Measurements from ENCODE around the gene PEX5L.

DNA sequence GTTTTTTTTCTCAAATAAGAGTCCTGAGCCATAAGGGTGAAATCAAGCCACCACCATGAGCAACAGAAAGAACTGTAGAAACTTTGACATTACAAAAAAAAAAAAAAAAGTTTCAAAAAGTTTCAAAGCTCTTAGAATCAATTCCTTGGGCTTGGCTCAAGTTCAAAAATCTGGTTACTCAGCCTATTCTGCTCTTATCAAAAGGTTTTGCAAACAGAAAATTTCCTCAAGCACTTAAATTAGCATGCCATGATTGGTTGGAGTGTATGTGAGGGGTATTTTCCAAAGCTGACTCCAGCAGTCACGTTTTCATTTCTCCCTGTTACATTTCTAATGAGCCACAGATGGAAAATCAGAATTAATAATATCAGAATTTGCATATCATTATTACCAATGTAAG is 12.1 kb upstream of the PEX5L start:
- no peak for TF ChIP-seq EZH2 (IDR thresholded peaks at IDR 0.05; ENCODE audit: borderline replicate concordance)
- TF ChIP-seq EZH2phosphoT487 (IDR thresholded peaks at IDR 0.05; ENCODE audit: low read depth, severe bottlenecking, unreplicated experiment): no peak
